PC-3 (cell line): ENCODE measurements around the gene PHKG1.
"Not testable (repeated sequence)": the region's sequence is repeated elsewhere in the genome, so short reads cannot be mapped to it uniquely, and the experiment has no call there.

Experiments used
- CTCF ChIP-seq: fragments of 300-600 bp; sonication (generic); conservative IDR thresholded peaks from 2 replicates; pipeline ENCODE4 v1.5.1; 2017; ENCODE audit warnings: antibody characterized with exemption, low read depth, mild to moderate bottlenecking, low read length
- EZH2 ChIP-seq: fragments of 300-600 bp; sonication (generic); IDR thresholded peaks from one replicate; pipeline ENCODE4 v1.6.1; 2017; ENCODE audit warnings: antibody characterized with exemption, mild to moderate bottlenecking, low read length; ENCODE audit not compliant: unreplicated experiment
- EZH2phosphoT487 ChIP-seq: fragments of 300-600 bp; sonication (generic); IDR thresholded peaks from 2 replicates; pipeline ENCODE4 v1.6.1; 2018; ENCODE audit warnings: mild to moderate bottlenecking, antibody characterized with exemption, low read length, borderline replicate concordance

GRCh38 chr7:56104138-56104537, 11.4 kb upstream of the PHKG1 start:
- TF ChIP-seq CTCF, EZH2, EZH2phosphoT487: not testable (repeated sequence)
